DOHH2 (cell line): ENCODE measurements around the gene B4GALT3.
A peak's percentile ranks its signal among the peaks of the same experiment; 100 is the strongest.

Experiments used
- H3F3A ChIP-seq: fragments of 200-600 bp; sonication (generic), shearing (Covaris generic); 2 replicates; pipeline ENCODE4 v1.6.0; 2016; ENCODE audit warnings: antibody characterized with exemption, mild to moderate bottlenecking; ENCODE audit not compliant: control insufficient read depth, insufficient read depth
- H3K27ac ChIP-seq: fragments of 200-600 bp; sonication (generic); 2 replicates; pipeline ENCODE4 v1.5.1; 2014; ENCODE audit warnings: low read depth, mild to moderate bottlenecking, low read length, moderate library complexity
- H3K27me3 ChIP-seq: fragments of 200-600 bp; sonication (generic); 2 replicates; pipeline ENCODE4 v1.6.1; 2014; ENCODE audit warnings: mild to moderate bottlenecking, low read length, mixed read lengths; ENCODE audit not compliant: control insufficient read depth
- H3K36me3 ChIP-seq: fragments of 200-600 bp; sonication (generic); 2 replicates; pipeline ENCODE4 v1.6.1; 2014; ENCODE audit warnings: mild to moderate bottlenecking, low read length, moderate library complexity, mixed read lengths; ENCODE audit not compliant: control insufficient read depth
- H3K4me1 ChIP-seq: fragments of 200-600 bp; sonication (generic); 2 replicates; pipeline ENCODE4 v1.6.1; 2014; ENCODE audit warnings: mild to moderate bottlenecking, low read length, mixed read lengths; ENCODE audit not compliant: control insufficient read depth
- H3K4me2 ChIP-seq: fragments of 200-600 bp; sonication (generic); 2 replicates; pipeline ENCODE4 v1.6.0; 2014; ENCODE audit warnings: mild to moderate bottlenecking, low read length, moderate library complexity
- H3K4me3 ChIP-seq: fragments of 200-600 bp; sonication (generic); 2 replicates; pipeline ENCODE4 v1.5.1; 2014; ENCODE audit warnings: mild to moderate bottlenecking, low read length, mixed read lengths
- H3K79me2 ChIP-seq: fragments of 200-600 bp; sonication (generic); 2 replicates; pipeline ENCODE4 v1.6.1; 2014; ENCODE audit warnings: mild to moderate bottlenecking, low read length, mixed read lengths; ENCODE audit not compliant: control insufficient read depth
- H3K9me2 ChIP-seq: fragments of 200-600 bp; sonication (generic); replicated peaks from 2 replicates; pipeline ENCODE4 v1.6.1; 2014; ENCODE audit warnings: mild to moderate bottlenecking, low read length, mixed read lengths; ENCODE audit not compliant: control insufficient read depth
- H3K9me3 ChIP-seq: fragments of 200-600 bp; sonication (generic); 2 replicates; pipeline ENCODE4 v1.6.1; 2014; ENCODE audit warnings: antibody characterized with exemption, low read length, mixed read lengths; ENCODE audit not compliant: control insufficient read depth, insufficient read depth
- H4K20me1 ChIP-seq: fragments of 200-600 bp; sonication (generic); 2 replicates; pipeline ENCODE4 v1.6.0; 2014; ENCODE audit warnings: low read depth, mild to moderate bottlenecking, antibody characterized with exemption, low read length, moderate library complexity; ENCODE audit not compliant: control insufficient read depth, insufficient read depth
- EZH2phosphoT487 ChIP-seq: fragments of 200-600 bp; sonication (generic); IDR thresholded peaks from 2 replicates; pipeline ENCODE4 v1.6.1; 2017; ENCODE audit warnings: borderline replicate concordance, mild to moderate bottlenecking, antibody characterized with exemption, low read length, moderate library complexity, mixed read lengths
- TF ChIP-seq, protein P1 (sequence below): fragments of 200-600 bp; sonication (generic); IDR thresholded peaks from one replicate; pipeline ENCODE4 v1.5.1; 2014; ENCODE audit warnings: antibody characterized with exemption, mild to moderate bottlenecking, low read depth, low read length; ENCODE audit not compliant: poor library complexity, severe bottlenecking

Gene B4GALT3

DNA sequence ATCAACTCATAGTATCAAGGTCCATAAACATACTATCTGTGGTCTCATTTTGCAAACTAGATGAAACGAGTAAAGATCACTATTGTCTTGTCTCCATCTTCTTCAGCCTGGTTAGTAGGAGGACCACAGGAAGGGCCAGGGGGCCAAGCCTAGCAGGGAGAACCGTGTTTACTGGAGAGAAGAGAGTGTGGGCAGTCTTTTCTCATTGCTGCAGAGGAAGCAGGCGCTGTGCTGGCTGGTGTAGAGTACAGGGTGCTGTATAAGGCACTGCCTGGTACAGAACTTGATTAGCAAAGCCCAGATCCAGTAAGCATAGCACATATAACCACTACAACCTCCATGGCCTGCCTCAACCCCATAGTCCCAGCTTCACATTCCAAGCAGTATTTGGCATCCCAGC lies 10.0 kb upstream of the B4GALT3 start:
- no peaks in the 10 kb centered on the region for H3K9me3 ChIP-seq
- no peak overlapping the region for H3K27ac ChIP-seq
- H3K4me1 ChIP-seq, result peaks cover 46% of the 10 kb centered on the region
- no peak overlapping the region for H3K4me3 ChIP-seq
- no peaks in the 10 kb centered on the region for H3K9me2 ChIP-seq
- TF ChIP-seq EZH2phosphoT487, result no peak
- TF ChIP-seq, protein P1, sequence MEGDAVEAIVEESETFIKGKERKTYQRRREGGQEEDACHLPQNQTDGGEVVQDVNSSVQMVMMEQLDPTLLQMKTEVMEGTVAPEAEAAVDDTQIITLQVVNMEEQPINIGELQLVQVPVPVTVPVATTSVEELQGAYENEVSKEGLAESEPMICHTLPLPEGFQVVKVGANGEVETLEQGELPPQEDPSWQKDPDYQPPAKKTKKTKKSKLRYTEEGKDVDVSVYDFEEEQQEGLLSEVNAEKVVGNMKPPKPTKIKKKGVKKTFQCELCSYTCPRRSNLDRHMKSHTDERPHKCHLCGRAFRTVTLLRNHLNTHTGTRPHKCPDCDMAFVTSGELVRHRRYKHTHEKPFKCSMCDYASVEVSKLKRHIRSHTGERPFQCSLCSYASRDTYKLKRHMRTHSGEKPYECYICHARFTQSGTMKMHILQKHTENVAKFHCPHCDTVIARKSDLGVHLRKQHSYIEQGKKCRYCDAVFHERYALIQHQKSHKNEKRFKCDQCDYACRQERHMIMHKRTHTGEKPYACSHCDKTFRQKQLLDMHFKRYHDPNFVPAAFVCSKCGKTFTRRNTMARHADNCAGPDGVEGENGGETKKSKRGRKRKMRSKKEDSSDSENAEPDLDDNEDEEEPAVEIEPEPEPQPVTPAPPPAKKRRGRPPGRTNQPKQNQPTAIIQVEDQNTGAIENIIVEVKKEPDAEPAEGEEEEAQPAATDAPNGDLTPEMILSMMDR, result no peak
- H3K79me2 ChIP-seq, result no peaks in the 10 kb centered on the region
- no peaks in the 10 kb centered on the region for H4K20me1 ChIP-seq
- no peaks in the 10 kb centered on the region for H3K36me3 ChIP-seq
- no peaks in the 10 kb centered on the region for H3K27me3 ChIP-seq
- H3K4me2 ChIP-seq, result no peak overlapping the region
- H3F3A ChIP-seq, result peaks cover 15% of the 10 kb centered on the region

- Histone ChIP-seq H3K36me3 (no peaks in the 10 kb centered on the region), H3K79me2 (no peaks in the 10 kb centered on the region), H3K9me3 (no peaks in the 10 kb centered on the region), H4K20me1 (no peaks in the 10 kb centered on the region), H3F3A (peaks cover 15% of the 10 kb centered on the region), H3K9me2 (no peaks in the 10 kb centered on the region), H3K4me2 (peak overlapping the region; percentile 69), H3K27me3 (no peaks in the 10 kb centered on the region), H3K4me3 (peak overlapping the region; percentile 57), H3K4me1 (peaks cover 48% of the 10 kb centered on the region), H3K27ac (peak overlapping the region; percentile 84)
- TF ChIP-seq, protein P1, result no peak
- TF ChIP-seq EZH2phosphoT487, result no peak
Observed at GRCh38 chr1:161185732-161186311, 8.5 kb upstream of the B4GALT3 start.

GRCh38 chr1:161185282-161185682 lies 8.0 kb upstream of the B4GALT3 start:
- Histone ChIP-seq H3K9me3 (no peaks in the 10 kb centered on the region), H3K4me2 (peak overlapping the region; percentile 69), H3F3A (peaks cover 15% of the 10 kb centered on the region), H3K79me2 (no peaks in the 10 kb centered on the region), H3K27ac (peak overlapping the region; percentile 84), H3K4me1 (peaks cover 48% of the 10 kb centered on the region), H3K36me3 (no peaks in the 10 kb centered on the region), H3K27me3 (no peaks in the 10 kb centered on the region), H3K9me2 (no peaks in the 10 kb centered on the region), H4K20me1 (no peaks in the 10 kb centered on the region), H3K4me3 (peak overlapping the region; percentile 57)
- TF ChIP-seq, protein P1, result no peak
- no peak for TF ChIP-seq EZH2phosphoT487
